Gastrocnemius medialis (tissue), 4 donors: ENCODE results near the gene CCDC81. TPM values are rescaled to one million over a fixed set of nuclear protein-coding genes. Genes with fewer than 3 reads are reported as not detected.
A peak's percentile ranks its signal among the peaks of the same experiment; 100 is the strongest.

Source experiments
- ATAC-seq, 2 donors: fragments of 150-250 bp; one replicate each; pipeline ENCODE4 v1.9.1; 2016
- DNase-seq, 2 donors: peaks; one replicate each; pipeline ENCODE4 v3.0.0-alpha.2; 2019
- H3K27ac ChIP-seq, 4 donors: fragments of 200-600 bp; sonication (generic); 1 replicate in 1 of 4; 2 replicates in 3 of 4; pipeline ENCODE4 v1.5.1; 2016 to 2018; ENCODE audit warnings: mild to moderate bottlenecking in 2 of 4, moderate library complexity in 1 of 4
- H3K27me3 ChIP-seq, 3 donors: fragments of 200-600 bp; sonication (generic) in 2 of 3; 1 replicate in 1 of 3; 2 replicates in 2 of 3; pipeline versions ENCODE4 v1.5.1 to v1.6.0; 2016 to 2019; ENCODE audit warnings: mild to moderate bottlenecking in 1 of 3, moderate library complexity in 1 of 3
- H3K36me3 ChIP-seq, 2 donors: fragments of 200-600 bp; sonication (generic) in 1 of 2; one replicate each; pipeline ENCODE4 v1.5.1; 2017 to 2018
- H3K4me1 ChIP-seq, 2 donors: fragments of 200-600 bp; sonication (generic) in 1 of 2; one replicate each; pipeline ENCODE4 v1.5.1; 2016 to 2017; ENCODE audit warnings: mild to moderate bottlenecking in 2 of 2
- H3K4me3 ChIP-seq, 4 donors: fragments of 200-600 bp; sonication (generic) in 3 of 4; 1 replicate in 1 of 4; 2 replicates in 3 of 4; pipeline ENCODE4 v1.5.1; 2016 to 2019; ENCODE audit warnings: mild to moderate bottlenecking in 2 of 4
- H3K9me3 ChIP-seq, 3 donors: fragments of 200-600 bp; sonication (generic) in 2 of 3; 1 replicate in 1 of 3; 2 replicates in 2 of 3; pipeline ENCODE4 v1.5.1; 2016 to 2019
- POLR2A ChIP-seq, 2 donors: fragments of 450-650 bp; IDR thresholded peaks; one replicate each; pipeline ENCODE4 v1.6.1; 2017; ENCODE audit warnings: antibody characterized with exemption in 2 of 2, mild to moderate bottlenecking in 2 of 2, moderate library complexity in 2 of 2
- in situ Hi-C, 4 donors: fragments of 200-750 bp; cut with MboI; loops; one replicate each; pipeline versions ENCODE4 v1.15.0 to v1.8.0; 2017; ENCODE audit warnings: low sequenced_read_pairs in 4 of 4
- intact Hi-C: fragments of 100-400 bp; cut with DNase I; formaldehyde crosslinking; loops from one replicate; pipeline ENCODE4 v1.15.1; 2023; ENCODE audit warnings: low total_unique reads
- total RNA-seq, 4 donors: library from RNA; depleted of rRNA; stranded (reverse); fragments of >200 nt; gene quantifications; one replicate each; pipeline versions ENCODE4 v1.1.0 to v1.2.3, GENCODE V29; 2016
- TF ChIP-seq, protein P1 (sequence below), 5 experiments: fragments of 450-650 bp in 3 of 5; fragments of 200-600 bp in 2 of 5; sonication (generic) in 2 of 5; IDR thresholded peaks in 4 of 5; conservative IDR thresholded peaks in 1 of 5; 1 replicate in 4 of 5; 2 replicates in 1 of 5; pipeline ENCODE4 v1.5.1; 2016 to 2019; ENCODE audit warnings: antibody characterized with exemption in 5 of 5, mild to moderate bottlenecking in 3 of 5, moderate library complexity in 3 of 5

The CCDC81 gene
- total RNA-seq, 4 donors from 2014 or later: 0.22 TPM; not detected in 3

DNA sequence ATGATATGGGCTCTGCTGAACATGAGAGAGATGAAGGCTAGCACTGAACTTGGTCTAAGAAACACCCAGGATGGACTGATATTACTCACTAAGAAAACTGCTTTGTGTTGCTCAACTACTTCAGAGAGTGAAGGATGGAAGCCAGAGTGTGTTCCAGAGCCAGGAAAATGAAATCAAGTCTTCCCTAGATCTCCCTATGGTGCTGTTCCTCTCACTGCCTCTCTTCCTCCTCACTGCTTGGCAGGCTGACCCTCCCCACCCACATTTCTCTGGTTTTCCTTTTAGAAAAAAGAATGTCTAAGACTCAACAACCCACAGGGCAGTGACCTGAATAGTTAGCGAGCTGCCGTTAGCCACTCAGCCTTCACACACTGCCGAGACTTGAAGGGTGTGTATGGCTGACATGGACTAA is 65.6 kb downstream of the CCDC81 start:
- Histone ChIP-seq H3K27me3 (no peaks in the 10 kb centered on the region), H3K27ac (peak overlapping the region in 2 of 4 donors; percentile 44 to 51), H3K36me3 (peaks cover 0 to 27% of the 10 kb centered on the region in 2 donors), H3K4me3 (no peak overlapping the region), H3K4me1 (no peaks in the 10 kb centered on the region), H3K9me3 (no peaks in the 10 kb centered on the region)
- ATAC-seq (peak; percentile 81 to 84), DNase-seq (peak; percentile 24 to 62)
- in situ Hi-C loops (no loop called here), intact Hi-C loops (no loop called here)
- TF ChIP-seq, protein P1, sequence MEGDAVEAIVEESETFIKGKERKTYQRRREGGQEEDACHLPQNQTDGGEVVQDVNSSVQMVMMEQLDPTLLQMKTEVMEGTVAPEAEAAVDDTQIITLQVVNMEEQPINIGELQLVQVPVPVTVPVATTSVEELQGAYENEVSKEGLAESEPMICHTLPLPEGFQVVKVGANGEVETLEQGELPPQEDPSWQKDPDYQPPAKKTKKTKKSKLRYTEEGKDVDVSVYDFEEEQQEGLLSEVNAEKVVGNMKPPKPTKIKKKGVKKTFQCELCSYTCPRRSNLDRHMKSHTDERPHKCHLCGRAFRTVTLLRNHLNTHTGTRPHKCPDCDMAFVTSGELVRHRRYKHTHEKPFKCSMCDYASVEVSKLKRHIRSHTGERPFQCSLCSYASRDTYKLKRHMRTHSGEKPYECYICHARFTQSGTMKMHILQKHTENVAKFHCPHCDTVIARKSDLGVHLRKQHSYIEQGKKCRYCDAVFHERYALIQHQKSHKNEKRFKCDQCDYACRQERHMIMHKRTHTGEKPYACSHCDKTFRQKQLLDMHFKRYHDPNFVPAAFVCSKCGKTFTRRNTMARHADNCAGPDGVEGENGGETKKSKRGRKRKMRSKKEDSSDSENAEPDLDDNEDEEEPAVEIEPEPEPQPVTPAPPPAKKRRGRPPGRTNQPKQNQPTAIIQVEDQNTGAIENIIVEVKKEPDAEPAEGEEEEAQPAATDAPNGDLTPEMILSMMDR (IDR thresholded peaks at IDR 0.05 in 4 of 5, conservative IDR thresholded peaks at IDR 0.05 in 1 of 5): no peak
- TF ChIP-seq POLR2A (IDR thresholded peaks at IDR 0.05): no peak

DNA sequence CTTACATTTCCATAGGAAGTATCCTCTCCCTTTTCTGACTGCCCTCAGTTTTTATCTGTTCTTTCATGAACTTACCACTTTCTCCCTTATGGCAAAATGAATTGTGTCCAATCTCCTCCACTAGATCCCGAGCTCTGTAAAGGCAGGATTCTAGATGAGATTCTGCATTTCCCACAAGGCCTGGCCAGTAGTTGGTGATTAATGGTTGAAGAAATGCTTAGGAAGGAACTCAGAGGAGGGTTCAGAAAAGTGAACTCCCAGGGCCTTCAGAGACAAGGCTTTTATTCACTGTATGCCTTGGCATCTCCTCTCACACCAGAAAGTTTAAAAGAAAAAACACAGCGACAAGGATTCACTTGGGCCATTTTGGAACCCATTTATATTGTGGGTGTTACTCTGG is 66.2 kb downstream of the CCDC81 start:
- Histone ChIP-seq H3K36me3 (peaks cover 0 to 28% of the 10 kb centered on the region in 2 donors), H3K4me3 (no peak overlapping the region), H3K27ac (peak overlapping the region in 2 of 4 donors; percentile 44 to 51), H3K4me1 (no peaks in the 10 kb centered on the region), H3K27me3 (no peaks in the 10 kb centered on the region), H3K9me3 (no peaks in the 10 kb centered on the region)
- DNase-seq: no peak
- in situ Hi-C loops: no loop called here
- no peak for ATAC-seq
- TF ChIP-seq, protein P1 (IDR thresholded peaks at IDR 0.05 in 4 of 5, conservative IDR thresholded peaks at IDR 0.05 in 1 of 5): no peak
- no peak for TF ChIP-seq POLR2A (IDR thresholded peaks at IDR 0.05)
- intact Hi-C loops: no loop called here

DNA sequence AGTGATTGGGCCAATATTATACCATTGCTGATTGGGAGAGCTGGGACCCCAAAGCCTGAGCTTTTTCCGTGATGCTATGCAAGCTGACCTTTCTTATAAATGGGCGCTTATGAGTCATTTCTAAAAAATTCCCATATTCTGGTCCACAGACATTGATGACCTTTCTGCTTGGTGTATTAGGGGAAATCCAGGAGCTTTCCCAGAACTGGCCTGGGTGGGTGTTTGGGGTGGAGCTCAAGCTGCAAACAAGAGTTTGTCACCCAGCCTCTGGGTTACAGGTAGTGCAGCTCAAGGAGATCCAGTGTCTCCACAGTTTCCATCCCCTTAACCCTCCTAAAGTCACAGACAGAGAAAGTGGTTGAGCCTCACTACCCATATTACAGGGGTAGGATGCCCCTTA is 67.7 kb downstream of the CCDC81 start:
- H3K4me3 ChIP-seq: no peak overlapping the region
- no peaks in the 10 kb centered on the region for H3K4me1 ChIP-seq
- intact Hi-C loops (no loop called here), in situ Hi-C loops (no loop called here)
- no peaks in the 10 kb centered on the region for H3K9me3 ChIP-seq
- H3K27ac ChIP-seq: no peak overlapping the region
- H3K27me3 ChIP-seq: no peaks in the 10 kb centered on the region
- no peak for DNase-seq
- H3K36me3 ChIP-seq: peaks cover 0 to 28% of the 10 kb centered on the region in 2 donors
- TF ChIP-seq, protein P1 (IDR thresholded peaks at IDR 0.05 in 4 of 5, conservative IDR thresholded peaks at IDR 0.05 in 1 of 5): no peak
- no peak for TF ChIP-seq POLR2A (IDR thresholded peaks at IDR 0.05)
- ATAC-seq: no peak

DNA sequence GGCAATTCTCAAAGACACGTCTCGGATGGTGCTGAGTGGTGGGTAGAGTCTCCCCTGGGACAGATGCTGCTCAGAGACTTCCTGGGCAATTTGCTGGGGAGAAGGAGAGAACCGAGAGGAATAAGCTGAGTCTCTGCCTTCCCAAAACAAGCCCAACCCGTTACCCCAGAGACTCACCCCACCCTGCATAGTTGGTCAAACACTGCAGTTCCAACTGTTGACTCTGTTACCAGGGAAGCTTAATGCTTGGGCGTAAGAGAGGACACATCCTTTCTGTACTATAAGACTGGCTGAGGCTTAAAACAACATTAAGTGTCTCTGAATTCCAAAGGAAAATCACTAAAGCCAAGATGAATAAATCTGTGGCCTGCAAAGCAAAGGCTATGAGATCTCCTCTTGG is 68.1 kb downstream of the CCDC81 start:
- in situ Hi-C loops: no loop called here
- ATAC-seq (no peak), DNase-seq (no peak)
- H3K4me3 ChIP-seq: no peak overlapping the region
- no peak overlapping the region for H3K27ac ChIP-seq
- no peaks in the 10 kb centered on the region for H3K27me3 ChIP-seq
- H3K36me3 ChIP-seq: peaks cover 0 to 28% of the 10 kb centered on the region in 2 donors
- H3K4me1 ChIP-seq: no peaks in the 10 kb centered on the region
- H3K9me3 ChIP-seq: no peaks in the 10 kb centered on the region
- intact Hi-C loops: no loop called here
- TF ChIP-seq, protein P1 (IDR thresholded peaks at IDR 0.05 in 4 of 5, conservative IDR thresholded peaks at IDR 0.05 in 1 of 5): no peak
- no peak for TF ChIP-seq POLR2A (IDR thresholded peaks at IDR 0.05)

DNA sequence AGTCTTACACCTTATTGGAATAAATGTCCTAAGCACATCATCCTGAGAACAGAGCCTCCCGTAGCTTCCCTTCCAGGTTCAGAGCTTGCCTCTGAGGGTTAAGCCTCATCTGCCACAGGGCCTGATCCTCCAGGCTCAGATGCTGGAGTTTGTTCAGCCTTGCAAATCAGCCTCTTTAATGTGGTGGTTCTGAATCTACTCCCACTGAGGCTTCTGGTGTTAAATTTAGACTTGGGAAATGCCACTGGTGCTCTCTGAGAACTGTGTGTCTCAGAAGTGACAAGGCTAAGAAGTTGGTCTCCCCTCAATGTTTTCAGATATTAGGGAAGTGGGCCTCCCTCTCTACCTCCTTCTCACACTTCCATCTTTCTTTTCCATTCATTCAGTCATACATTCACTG is 68.7 kb downstream of the CCDC81 start:
- TF ChIP-seq POLR2A (IDR thresholded peaks at IDR 0.05): no peak
- TF ChIP-seq, protein P1 (IDR thresholded peaks at IDR 0.05 in 4 of 5, conservative IDR thresholded peaks at IDR 0.05 in 1 of 5): no peak
- Histone ChIP-seq H3K27me3 (no peaks in the 10 kb centered on the region), H3K36me3 (peaks cover 0 to 28% of the 10 kb centered on the region in 2 donors), H3K4me1 (no peaks in the 10 kb centered on the region), H3K27ac (no peak overlapping the region), H3K4me3 (no peak overlapping the region), H3K9me3 (no peaks in the 10 kb centered on the region)
- intact Hi-C loops: no loop called here
- in situ Hi-C loops: no loop called here
- no peak for DNase-seq
- no peak for ATAC-seq
